Panc1 (cell line): ENCODE data around the gene HCN1. TPM values are rescaled to one million over a fixed set of nuclear protein-coding genes. Genes with fewer than 3 reads are reported as not detected.

Experiments used
- ATAC-seq: fragments of 200-7000 bp; cut with Tn5 transposase; 2 replicates; pipeline ENCODE4 v1.9.1; 2020; ENCODE audit warnings: mild to moderate bottlenecking, moderate library complexity
- BruUV-seq: library from RNA; stranded (reverse); fragments of 400-500 nt; replicated peaks from 2 replicates; lab custom pipeline; 2021; lab: Mats Ljungman, UMichigan
- CTCF ChIA-PET: fragments of 300-600 bp; sonication (Branson Sonifier 250); formaldehyde crosslinking; loops from one replicate; lab custom pipeline; 2022; ENCODE audit warnings: antibody characterized with exemption; lab: Charles Lee
- POLR2A ChIA-PET: fragments of 300-600 bp; sonication (Branson Sonifier 250); formaldehyde crosslinking; loops from one replicate; lab custom pipeline; 2022; ENCODE audit warnings: antibody characterized with exemption; lab: Charles Lee
- DNase-seq: peaks from one replicate; pipeline ENCODE4 v3.0.0-alpha.2; 2010; ENCODE audit warnings: low read depth, low spot score
- H3K27ac ChIP-seq: 2 replicates; pipeline ENCODE4 v1.5.1; 2011; ENCODE audit warnings: mild to moderate bottlenecking, low read length, inconsistent platforms
- H3K27me3 ChIP-seq: fragments of 200-500 bp; sonication (Bioruptor generic); 2 replicates; pipeline ENCODE4 v1.6.0; 2014; ENCODE audit warnings: low read length, inconsistent platforms; ENCODE audit not compliant: control insufficient read depth, insufficient read depth
- H3K36me3 ChIP-seq: fragments of 200-500 bp; sonication (Bioruptor generic); 2 replicates; pipeline ENCODE4 v1.5.1; 2014; ENCODE audit warnings: inconsistent platforms, mild to moderate bottlenecking, low read length, moderate library complexity; ENCODE audit not compliant: control insufficient read depth, insufficient read depth
- H3K4me1 ChIP-seq: 2 replicates; pipeline ENCODE4 v1.5.1; 2011; ENCODE audit warnings: inconsistent platforms, mild to moderate bottlenecking, low read length, moderate library complexity; ENCODE audit not compliant: control insufficient read depth, insufficient read depth
- H3K4me3 ChIP-seq, 2 experiments: 2 replicates each; pipeline ENCODE4 v1.5.1; 2011 to 2012; ENCODE audit warnings: low read depth in 2 of 2, low read length in 2 of 2, mild to moderate bottlenecking in 2 of 2, inconsistent platforms in 1 of 2, moderate library complexity in 1 of 2
- H3K9me3 ChIP-seq: fragments of 200-500 bp; sonication (Bioruptor generic); 2 replicates; pipeline ENCODE4 v1.5.1; 2014; ENCODE audit warnings: low read depth, mild to moderate bottlenecking, inconsistent platforms, low read length, moderate library complexity; ENCODE audit not compliant: control insufficient read depth, insufficient read depth
- CTCF ChIP-seq: fragments of 450-650 bp; IDR thresholded peaks from 2 replicates; pipeline ENCODE4 v1.5.1; 2017; ENCODE audit warnings: mild to moderate bottlenecking
- POLR2AphosphoS5 ChIP-seq: IDR thresholded peaks from 2 replicates; pipeline ENCODE4 v1.6.1; 2012; ENCODE audit warnings: mild to moderate bottlenecking, low read depth, low read length, moderate library complexity
- REST ChIP-seq, 2 experiments: IDR thresholded peaks; 2 replicates each; pipeline ENCODE4 v1.6.1; 2011 to 2012; ENCODE audit warnings: low read depth in 2 of 2, control low read depth in 1 of 2, low read length in 1 of 2, mild to moderate bottlenecking in 1 of 2, moderate library complexity in 1 of 2; ENCODE audit not compliant: insufficient read depth in 1 of 2
- SIN3A ChIP-seq: IDR thresholded peaks from 2 replicates; pipeline ENCODE4 v1.6.1; 2012; ENCODE audit warnings: low read depth, mild to moderate bottlenecking, low read length, moderate library complexity, borderline replicate concordance; ENCODE audit not compliant: insufficient read depth
- TCF7L2 ChIP-seq: IDR thresholded peaks from 2 replicates; pipeline ENCODE4 v1.6.1; 2011; ENCODE audit warnings: mild to moderate bottlenecking, low read depth, low read length, inconsistent platforms
- in situ Hi-C: cut with HindIII; loops from 2 replicates; pipeline ENCODE4 v1.10.0; 2016; ENCODE audit warnings: low sequenced_read_pairs, low pct_unique_long_range_greater_than_20kb
- intact Hi-C: fragments of 100-400 bp; cut with micrococcal nuclease; formaldehyde crosslinking; loops from one replicate; pipeline ENCODE4 v1.10.0; 2022; ENCODE audit not compliant: unreplicated experiment
- total RNA-seq: library from RNA; stranded (reverse); gene quantifications from one replicate; pipeline ENCODE4 v1.2.1, GENCODE V29; 2021; ENCODE audit not compliant: unreplicated experiment

HCN1 gene
- total RNA-seq, 1 experiment from 2014 or later = 0.36 TPM

GRCh38 chr5:45578270-45578669, 117.9 kb downstream of the HCN1 start:
- Histone ChIP-seq H3K4me3 (no peak overlapping the region), H3K27me3 (no peaks in the 10 kb centered on the region), H3K36me3 (no peaks in the 10 kb centered on the region), H3K4me1 (no peaks in the 10 kb centered on the region), H3K9me3 (no peaks in the 10 kb centered on the region), H3K27ac (no peak overlapping the region)
- no TSS peak for BruUV-seq
- ATAC-seq (no peak), DNase-seq (no peak)
- ChIA-PET CTCF (no interaction called here), POLR2A (no interaction called here)
- TF ChIP-seq CTCF = no peak
- no peak for TF ChIP-seq REST (IDR thresholded peaks at IDR 0.05; ENCODE audit: insufficient read depth in 1 of 2, low read depth in 2 of 2, low read length in 1 of 2)
- TF ChIP-seq POLR2AphosphoS5 = no peak
- no peak for TF ChIP-seq SIN3A
- no peak for TF ChIP-seq TCF7L2
- intact Hi-C loops = no loop called here
- in situ Hi-C loops = no loop called here

GRCh38 chr5:45568813-45569212, 127.4 kb downstream of the HCN1 start:
- intact Hi-C loops = no loop called here
- Histone ChIP-seq H3K27ac (no peak overlapping the region), H3K36me3 (no peaks in the 10 kb centered on the region), H3K9me3 (no peaks in the 10 kb centered on the region), H3K4me3 (no peak overlapping the region), H3K4me1 (no peaks in the 10 kb centered on the region), H3K27me3 (no peaks in the 10 kb centered on the region)
- in situ Hi-C loops = no loop called here
- CTCF ChIA-PET = no interaction called here
- BruUV-seq = no TSS peak
- DNase-seq (no peak), ATAC-seq (no peak)
- POLR2A ChIA-PET = no interaction called here
- TF ChIP-seq POLR2AphosphoS5 = no peak
- TF ChIP-seq CTCF = no peak
- TF ChIP-seq TCF7L2 = no peak
- no peak for TF ChIP-seq REST (IDR thresholded peaks at IDR 0.05; ENCODE audit: insufficient read depth in 1 of 2, low read depth in 2 of 2, low read length in 1 of 2)
- no peak for TF ChIP-seq SIN3A
